Smooth muscle cell (in vitro differentiated cells): ENCODE results near the gene LRRC49. TPM values are rescaled to one million over a fixed set of nuclear protein-coding genes. Genes with fewer than 3 reads are reported as not detected.
A peak's percentile ranks its signal among the peaks of the same experiment; 100 is the strongest.

Experiments used
- DNase-seq: peaks from one replicate; lab custom pipeline; 2025; ENCODE audit not compliant: unreplicated experiment; lab: John Stamatoyannopoulos, UW
- H2AFZ ChIP-seq: fragments of 200-600 bp; sonication (generic); 2 replicates; pipeline ENCODE4 v1.6.0; 2016; ENCODE audit warnings: antibody characterized with exemption, low read depth, mild to moderate bottlenecking
- H3F3A ChIP-seq: fragments of 200-600 bp; sonication (generic); 2 replicates; pipeline ENCODE4 v1.6.0; 2017; ENCODE audit warnings: antibody characterized with exemption, low read depth
- H3K27ac ChIP-seq: fragments of 200-600 bp; sonication (generic); 2 replicates; pipeline ENCODE4 v1.5.1; 2016; ENCODE audit warnings: low read depth, mild to moderate bottlenecking
- H3K27me3 ChIP-seq: fragments of 200-600 bp; sonication (generic); 2 replicates; pipeline ENCODE4 v1.6.1; 2016; ENCODE audit warnings: low read depth, mild to moderate bottlenecking
- H3K36me3 ChIP-seq: fragments of 200-600 bp; sonication (generic); 2 replicates; pipeline ENCODE4 v1.5.1; 2016; ENCODE audit warnings: low read depth
- H3K4me1 ChIP-seq: fragments of 200-600 bp; sonication (generic); 2 replicates; pipeline ENCODE4 v1.5.1; 2016; ENCODE audit warnings: low read depth
- H3K4me2 ChIP-seq: fragments of 200-600 bp; sonication (generic); 2 replicates; pipeline ENCODE4 v1.6.0; 2016; ENCODE audit warnings: mild to moderate bottlenecking
- H3K4me3 ChIP-seq: fragments of 200-600 bp; sonication (generic); 2 replicates; pipeline ENCODE4 v1.5.1; 2016; ENCODE audit warnings: mild to moderate bottlenecking
- H3K79me2 ChIP-seq: fragments of 200-600 bp; sonication (generic); 2 replicates; pipeline ENCODE4 v1.6.0; 2016; ENCODE audit warnings: low read depth, mild to moderate bottlenecking
- H3K9ac ChIP-seq: fragments of 200-600 bp; sonication (generic); 2 replicates; pipeline ENCODE4 v1.6.0; 2016; ENCODE audit warnings: low read depth
- H3K9me3 ChIP-seq: fragments of 200-600 bp; sonication (generic); replicated peaks from 2 replicates; pipeline ENCODE4 v1.5.1; 2016; ENCODE audit warnings: low read depth
- H4K20me1 ChIP-seq: fragments of 200-600 bp; sonication (generic); 2 replicates; pipeline ENCODE4 v1.6.0; 2016; ENCODE audit warnings: low read depth
- CTCF ChIP-seq: fragments of 200-600 bp; sonication (generic); IDR thresholded peaks from 2 replicates; pipeline ENCODE4 v1.5.1; 2017; ENCODE audit warnings: borderline replicate concordance, mild to moderate bottlenecking, antibody characterized with exemption; ENCODE audit not compliant: insufficient read depth, poor library complexity, severe bottlenecking
- WGBS: methylation state at CpG from one replicate; pipeline ENCODE4 v1.1.7; 2016; ENCODE audit warnings: low lambda C conversion rate; 5-methylcytosine and 5-hydroxymethylcytosine counted together
- polyA plus RNA-seq: library from polyadenylated mRNA; unstranded; fragments of >200 nt; fragmentation: Nextera tagmentation; extraction: Ambion mirVana; gene quantifications from 2 replicates; pipeline ENCODE4 v1.2.1, GENCODE V29; 2016
- total RNA-seq: library from RNA; depleted of rRNA; stranded (reverse); fragments of >200 nt; gene quantifications from 2 replicates; pipeline ENCODE4 v1.2.3, GENCODE V29; 2014

LRRC49 gene
- total and polyA plus RNA-seq, 2 experiments from 2014 or later, result 3.1 to 8.3 TPM

- H3K4me1 ChIP-seq, result peaks cover 8% of the 10 kb centered on the region
- TF ChIP-seq CTCF, result no peak
- no peak overlapping the region for H2AFZ ChIP-seq
- no peak overlapping the region for H3K4me3 ChIP-seq
- H3K9me3 ChIP-seq, result no peaks in the 10 kb centered on the region
- no peaks in the 10 kb centered on the region for H3K79me2 ChIP-seq
- no peaks in the 10 kb centered on the region for H3K36me3 ChIP-seq
- H3K27me3 ChIP-seq, result no peaks in the 10 kb centered on the region
- WGBS, result 61% methylated on average over 2 of the region's 2 CpGs
- peak overlapping the region; percentile 37 for H3K9ac ChIP-seq
- no peaks in the 10 kb centered on the region for H4K20me1 ChIP-seq
- H3K4me2 ChIP-seq, result peak overlapping the region; percentile 67
- peak overlapping the region; percentile 68 for H3K27ac ChIP-seq
- no peak for DNase-seq
- no peaks in the 10 kb centered on the region for H3F3A ChIP-seq
Measured at GRCh38 chr15:71048913-71049675, 156.5 kb downstream of the LRRC49 start.

DNA sequence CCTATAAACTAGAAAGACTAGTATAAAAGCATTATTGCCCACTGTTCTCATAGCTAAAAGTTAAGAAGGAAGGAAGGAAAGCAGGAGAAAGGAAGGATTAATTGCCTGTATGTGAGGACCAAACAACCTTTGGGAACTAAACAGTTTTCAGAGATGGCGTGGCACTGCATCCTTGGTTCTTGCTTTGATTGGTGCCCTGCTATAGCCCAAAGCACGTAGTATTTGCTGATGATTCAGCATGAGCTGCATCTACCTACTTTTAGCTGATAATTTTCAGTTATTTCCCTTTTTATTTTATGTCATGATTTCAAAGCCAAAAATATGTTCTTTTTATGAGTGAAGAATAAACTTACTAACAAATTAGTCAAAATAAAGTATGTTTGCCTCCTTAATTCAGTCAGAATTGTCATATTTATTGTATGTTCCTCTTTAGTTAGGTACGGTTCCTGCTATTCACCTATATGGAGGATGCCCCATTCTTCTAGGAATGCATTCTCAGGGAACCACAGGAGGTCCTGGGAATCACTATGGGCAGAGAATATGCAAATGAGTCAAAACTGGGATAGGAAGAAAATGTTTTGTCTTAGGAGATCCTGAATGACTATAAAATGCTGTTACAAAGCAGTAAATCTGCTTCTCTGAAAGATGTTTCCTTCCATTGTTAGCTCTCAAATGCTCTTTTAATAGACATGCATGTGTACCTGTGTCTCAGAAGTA, 157.2 kb downstream of the LRRC49 start:
- Histone ChIP-seq H3K79me2 (no peaks in the 10 kb centered on the region), H3K9ac (no peak overlapping the region), H3K4me2 (peak overlapping the region; percentile 67), H3K4me3 (no peak overlapping the region), H4K20me1 (no peaks in the 10 kb centered on the region), H2AFZ (no peak overlapping the region), H3K27me3 (no peaks in the 10 kb centered on the region), H3K9me3 (no peaks in the 10 kb centered on the region), H3K27ac (peak overlapping the region; percentile 68), H3K36me3 (no peaks in the 10 kb centered on the region), H3F3A (no peaks in the 10 kb centered on the region), H3K4me1 (peaks cover 8% of the 10 kb centered on the region)
- no peak for TF ChIP-seq CTCF
- no peak for DNase-seq
- 76% methylated on average over 3 of the region's 3 CpGs for WGBS

GRCh38 chr15:71050461-71050860, 157.8 kb downstream of the LRRC49 start:
- H3K9me3 ChIP-seq, result no peaks in the 10 kb centered on the region
- no peak for TF ChIP-seq CTCF
- H2AFZ ChIP-seq, result no peak overlapping the region
- no peaks in the 10 kb centered on the region for H3F3A ChIP-seq
- H3K79me2 ChIP-seq, result no peaks in the 10 kb centered on the region
- no peak overlapping the region for H3K4me3 ChIP-seq
- H3K27me3 ChIP-seq, result no peaks in the 10 kb centered on the region
- peak overlapping the region; percentile 68 for H3K27ac ChIP-seq
- H3K4me2 ChIP-seq, result no peak overlapping the region
- H3K36me3 ChIP-seq, result no peaks in the 10 kb centered on the region
- H4K20me1 ChIP-seq, result no peaks in the 10 kb centered on the region
- WGBS, result 71% methylated on average over 4 of the region's 4 CpGs
- H3K4me1 ChIP-seq, result peaks cover 8% of the 10 kb centered on the region
- H3K9ac ChIP-seq, result no peak overlapping the region
- no peak for DNase-seq

- Histone ChIP-seq H3K4me3 (no peak overlapping the region), H3K4me2 (no peak overlapping the region), H3K79me2 (no peaks in the 10 kb centered on the region), H3K36me3 (no peaks in the 10 kb centered on the region), H3K9ac (no peak overlapping the region), H3K9me3 (no peaks in the 10 kb centered on the region), H3F3A (no peaks in the 10 kb centered on the region), H3K4me1 (peaks cover 8% of the 10 kb centered on the region), H2AFZ (no peak overlapping the region), H3K27me3 (no peaks in the 10 kb centered on the region), H3K27ac (no peak overlapping the region), H4K20me1 (no peaks in the 10 kb centered on the region)
- no peak for DNase-seq
- no peak for TF ChIP-seq CTCF
- WGBS, result 97% methylated on average over 1 of the region's 1 CpG
Measured at GRCh38 chr15:71051539-71051938, 158.9 kb downstream of the LRRC49 start.
